Measurements from ENCODE around the gene COL21A1.

DNA sequence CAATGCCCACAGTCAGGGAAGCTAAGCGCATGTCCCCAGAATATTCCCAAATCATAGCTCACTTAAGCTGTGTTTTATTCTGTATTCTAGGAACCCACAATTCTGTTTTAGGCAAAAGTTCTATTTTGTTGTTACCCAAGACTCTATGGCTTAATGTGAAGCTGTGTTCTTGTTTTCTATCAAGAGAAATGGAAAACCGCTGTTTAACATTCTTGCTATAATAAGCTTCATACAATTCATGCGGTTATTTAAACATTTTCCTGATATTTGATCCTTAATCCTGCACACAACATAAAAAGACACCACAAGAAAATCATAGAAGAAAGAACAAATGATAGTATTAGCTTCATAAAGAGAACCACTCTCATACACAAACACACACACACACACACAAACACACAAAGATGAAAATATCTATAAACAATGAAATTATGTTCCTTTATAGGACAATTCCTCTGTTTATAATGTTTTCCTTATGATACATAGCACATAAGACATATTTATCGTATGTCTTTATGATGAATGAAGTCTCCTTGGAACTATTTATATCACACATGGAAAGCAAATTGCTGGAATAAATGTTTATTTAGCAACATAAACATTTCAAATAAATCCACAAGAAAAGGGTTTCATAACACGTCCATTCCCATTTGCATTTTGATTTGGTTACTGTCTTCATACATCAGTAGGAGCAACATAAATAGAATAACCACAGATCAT lies 16.4 kb upstream of the COL21A1 start:
- TF ChIP-seq GATA3 (IDR thresholded peaks at IDR 0.05; ENCODE audit: low read depth, low read length), result no peak
- no peak for TF ChIP-seq GATA2 (IDR thresholded peaks at IDR 0.05; ENCODE audit: low read depth, low read length)
